HFFc6 (cell line): ENCODE results near the gene SLC41A3. TPM values are rescaled to one million over a fixed set of nuclear protein-coding genes. Genes with fewer than 3 reads are reported as not detected.

Experiments used
- DNase-seq: peaks from one replicate; pipeline ENCODE4 v3.0.0-alpha.2; 2018
- H3K27ac Mint-ChIP-seq: 2 replicates; pipeline ENCODE4 v1.8.0; 2020; ENCODE audit warnings: mild to moderate bottlenecking, mixed read lengths
- H3K27me3 Mint-ChIP-seq: 2 replicates; pipeline ENCODE4 v1.8.0; 2021; ENCODE audit warnings: mild to moderate bottlenecking, moderate library complexity, mixed read lengths; ENCODE audit not compliant: insufficient read depth
- H3K36me3 Mint-ChIP-seq: 2 replicates; pipeline ENCODE4 v1.8.0; 2021; ENCODE audit warnings: low read depth, mixed read lengths
- H3K4me1 Mint-ChIP-seq: 2 replicates; pipeline ENCODE4 v1.8.0; 2020; ENCODE audit warnings: low read depth, mixed read lengths
- H3K4me3 Mint-ChIP-seq: 2 replicates; pipeline ENCODE4 v1.8.0; 2020; ENCODE audit warnings: mild to moderate bottlenecking, moderate library complexity, mixed read lengths
- H3K9me3 Mint-ChIP-seq: 2 replicates; pipeline ENCODE4 v1.8.0; 2020; ENCODE audit warnings: mild to moderate bottlenecking, mixed read lengths
- total RNA-seq, 6 experiments: library from RNA; stranded (reverse); fragmentation: NEBNext Ultra II Directional; extraction: Animal tissue kit (Norgen Biotek cat#: 25700); gene quantifications; 2 replicates in 1 of 6; 3 replicates in 5 of 6; pipeline ENCODE4 v1.2.3, GENCODE V29; 2021
- TF ChIP-seq, protein P1 (sequence below): fragments of 200-600 bp; sonication (generic); IDR thresholded peaks from 2 replicates; pipeline ENCODE4 v1.5.0; 2021; ENCODE audit warnings: antibody characterized with exemption, mild to moderate bottlenecking

The SLC41A3 gene
- total RNA-seq, 6 experiments from 2014 or later = 41.6 to 54.8 (median 44.7) TPM

DNA sequence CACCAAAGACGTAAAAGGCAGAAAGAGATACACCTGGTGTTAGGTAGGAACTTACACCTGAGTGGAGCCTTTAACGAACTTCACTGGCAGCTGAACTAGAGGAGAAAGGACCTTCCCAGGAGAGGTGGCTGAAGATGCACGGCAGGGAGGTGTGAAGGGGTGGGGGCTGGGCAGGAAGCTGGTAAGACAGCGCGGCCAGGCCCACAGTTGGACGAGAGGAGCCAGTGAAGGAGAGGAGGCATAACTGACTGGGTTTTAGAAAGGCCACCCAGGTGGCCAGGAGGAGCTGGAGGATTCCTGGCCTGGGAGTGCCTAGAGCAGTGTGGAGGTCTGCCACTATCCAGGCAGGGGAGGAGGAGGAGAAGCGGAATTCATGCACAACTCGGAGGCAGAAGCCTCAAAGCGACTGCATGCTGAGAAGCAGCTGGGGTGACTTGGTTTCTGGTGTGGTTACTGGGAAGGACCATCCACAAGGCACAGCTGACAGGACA lies 51.9 kb downstream of the SLC41A3 start:
- no peak overlapping the region for H3K4me3 Mint-ChIP-seq
- H3K27ac Mint-ChIP-seq = no peak overlapping the region
- H3K9me3 Mint-ChIP-seq = peaks cover 22% of the 10 kb centered on the region
- peaks cover 33% of the 10 kb centered on the region for H3K36me3 Mint-ChIP-seq
- no peaks in the 10 kb centered on the region for H3K27me3 Mint-ChIP-seq
- peaks cover 18% of the 10 kb centered on the region for H3K4me1 Mint-ChIP-seq
- TF ChIP-seq, protein P1, sequence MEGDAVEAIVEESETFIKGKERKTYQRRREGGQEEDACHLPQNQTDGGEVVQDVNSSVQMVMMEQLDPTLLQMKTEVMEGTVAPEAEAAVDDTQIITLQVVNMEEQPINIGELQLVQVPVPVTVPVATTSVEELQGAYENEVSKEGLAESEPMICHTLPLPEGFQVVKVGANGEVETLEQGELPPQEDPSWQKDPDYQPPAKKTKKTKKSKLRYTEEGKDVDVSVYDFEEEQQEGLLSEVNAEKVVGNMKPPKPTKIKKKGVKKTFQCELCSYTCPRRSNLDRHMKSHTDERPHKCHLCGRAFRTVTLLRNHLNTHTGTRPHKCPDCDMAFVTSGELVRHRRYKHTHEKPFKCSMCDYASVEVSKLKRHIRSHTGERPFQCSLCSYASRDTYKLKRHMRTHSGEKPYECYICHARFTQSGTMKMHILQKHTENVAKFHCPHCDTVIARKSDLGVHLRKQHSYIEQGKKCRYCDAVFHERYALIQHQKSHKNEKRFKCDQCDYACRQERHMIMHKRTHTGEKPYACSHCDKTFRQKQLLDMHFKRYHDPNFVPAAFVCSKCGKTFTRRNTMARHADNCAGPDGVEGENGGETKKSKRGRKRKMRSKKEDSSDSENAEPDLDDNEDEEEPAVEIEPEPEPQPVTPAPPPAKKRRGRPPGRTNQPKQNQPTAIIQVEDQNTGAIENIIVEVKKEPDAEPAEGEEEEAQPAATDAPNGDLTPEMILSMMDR = no peak
- DNase-seq = no peak

DNA sequence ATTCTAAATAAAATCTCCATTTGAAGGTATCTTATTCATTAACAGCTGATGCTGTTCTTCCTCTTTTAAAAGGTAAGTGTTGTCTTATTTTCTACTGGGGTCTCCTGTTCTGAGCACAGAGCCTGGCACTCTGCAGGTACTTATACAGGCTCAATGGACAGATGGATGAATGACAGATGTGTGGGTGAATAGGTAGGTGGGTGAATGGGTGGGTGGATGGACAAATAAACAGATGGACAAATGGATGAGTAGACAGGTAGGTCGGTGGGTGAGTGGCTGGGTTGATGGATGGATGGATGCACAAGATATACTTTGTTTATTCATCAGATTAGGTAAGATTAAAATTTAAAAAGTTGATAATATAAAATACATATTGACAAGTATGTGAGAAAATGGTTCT lies 53.5 kb downstream of the SLC41A3 start:
- Mint-ChIP-seq H3K27ac (no peak overlapping the region), H3K9me3 (peaks cover 22% of the 10 kb centered on the region), H3K27me3 (no peaks in the 10 kb centered on the region; the same call in none of the 2 replicates), H3K4me3 (no peak overlapping the region), H3K36me3 (peaks cover 31% of the 10 kb centered on the region), H3K4me1 (peaks cover 15% of the 10 kb centered on the region)
- TF ChIP-seq, protein P1 = no peak
- DNase-seq = no peak

DNA sequence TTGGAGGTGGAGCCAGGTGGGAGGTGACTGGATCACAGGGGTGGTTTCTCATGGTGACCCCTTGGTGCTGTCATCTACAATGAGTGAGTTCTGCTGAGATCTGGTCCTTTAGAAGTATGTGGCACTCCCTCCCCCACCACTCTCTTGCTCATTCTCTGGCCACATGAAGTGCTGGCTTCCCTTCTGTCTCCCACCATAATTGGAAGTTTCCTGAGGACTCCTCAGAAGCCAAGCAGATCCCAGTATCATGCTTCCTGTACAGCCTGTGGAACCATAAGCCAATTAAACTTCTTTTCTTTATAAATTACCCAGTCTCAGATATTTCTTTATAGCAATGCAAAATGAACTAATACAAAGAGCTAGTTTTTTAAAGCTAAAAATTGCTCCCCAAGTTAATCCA lies 54.7 kb downstream of the SLC41A3 start:
- Mint-ChIP-seq H3K27me3 (no peaks in the 10 kb centered on the region; the same call in none of the 2 replicates), H3K4me3 (no peak overlapping the region), H3K9me3 (peaks cover 22% of the 10 kb centered on the region), H3K4me1 (peaks cover 3% of the 10 kb centered on the region), H3K36me3 (peaks cover 35% of the 10 kb centered on the region), H3K27ac (no peak overlapping the region)
- no peak for DNase-seq
- TF ChIP-seq, protein P1 = no peak

DNA sequence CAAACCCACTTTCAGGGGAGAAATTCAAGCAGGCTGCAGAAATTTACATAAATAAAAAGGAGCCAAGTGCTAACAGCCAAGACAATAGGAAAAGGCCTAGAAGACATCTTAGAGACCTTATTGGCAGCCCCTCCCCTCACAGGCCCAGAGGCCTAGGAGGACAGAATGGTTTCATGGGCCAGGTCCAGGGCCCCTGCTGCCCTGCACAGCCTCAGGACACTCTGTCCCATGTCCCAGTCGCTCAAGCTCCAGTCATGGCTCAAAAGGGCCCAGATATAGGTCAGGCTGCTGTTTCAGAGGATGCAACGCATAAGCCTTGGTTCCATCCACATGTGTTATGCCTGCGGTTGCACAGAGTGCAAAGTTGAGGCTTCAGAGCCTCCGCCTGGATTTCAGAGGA lies 55.8 kb downstream of the SLC41A3 start:
- no peaks in the 10 kb centered on the region; the same call in none of the 2 replicates for H3K27me3 Mint-ChIP-seq
- H3K4me3 Mint-ChIP-seq = no peak overlapping the region
- TF ChIP-seq, protein P1 = no peak
- no peak overlapping the region for H3K27ac Mint-ChIP-seq
- H3K9me3 Mint-ChIP-seq = peaks cover 22% of the 10 kb centered on the region
- peaks cover 37% of the 10 kb centered on the region for H3K36me3 Mint-ChIP-seq
- no peaks in the 10 kb centered on the region for H3K4me1 Mint-ChIP-seq
- no peak for DNase-seq

DNA sequence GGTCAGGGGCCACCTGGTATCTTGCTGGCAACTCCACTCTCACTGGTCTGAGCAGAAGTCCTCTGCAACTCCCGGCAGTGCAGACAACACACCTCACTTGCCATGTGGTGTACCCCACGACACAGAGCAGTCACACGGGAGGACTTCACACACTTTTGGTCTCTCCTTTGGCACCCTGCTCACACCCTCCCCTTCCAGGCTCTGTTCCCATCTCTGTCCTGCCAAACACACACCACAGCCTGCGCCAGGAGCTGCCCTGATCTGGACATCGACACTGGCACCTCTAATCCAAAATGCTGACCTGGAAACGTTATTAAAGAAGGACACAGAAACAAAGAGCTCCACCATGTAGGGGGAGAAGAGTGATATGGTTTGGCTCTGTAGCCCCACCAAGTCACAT lies 57.2 kb downstream of the SLC41A3 start:
- no peak overlapping the region for H3K4me3 Mint-ChIP-seq
- DNase-seq = no peak
- TF ChIP-seq, protein P1 = no peak
- H3K4me1 Mint-ChIP-seq = no peaks in the 10 kb centered on the region
- H3K27me3 Mint-ChIP-seq = no peaks in the 10 kb centered on the region; the same call in none of the 2 replicates
- H3K36me3 Mint-ChIP-seq = peaks cover 37% of the 10 kb centered on the region
- H3K27ac Mint-ChIP-seq = no peak overlapping the region
- peaks cover 22% of the 10 kb centered on the region for H3K9me3 Mint-ChIP-seq
